Measurements from ENCODE around the gene UBAC2.

UBAC2 gene

DNA sequence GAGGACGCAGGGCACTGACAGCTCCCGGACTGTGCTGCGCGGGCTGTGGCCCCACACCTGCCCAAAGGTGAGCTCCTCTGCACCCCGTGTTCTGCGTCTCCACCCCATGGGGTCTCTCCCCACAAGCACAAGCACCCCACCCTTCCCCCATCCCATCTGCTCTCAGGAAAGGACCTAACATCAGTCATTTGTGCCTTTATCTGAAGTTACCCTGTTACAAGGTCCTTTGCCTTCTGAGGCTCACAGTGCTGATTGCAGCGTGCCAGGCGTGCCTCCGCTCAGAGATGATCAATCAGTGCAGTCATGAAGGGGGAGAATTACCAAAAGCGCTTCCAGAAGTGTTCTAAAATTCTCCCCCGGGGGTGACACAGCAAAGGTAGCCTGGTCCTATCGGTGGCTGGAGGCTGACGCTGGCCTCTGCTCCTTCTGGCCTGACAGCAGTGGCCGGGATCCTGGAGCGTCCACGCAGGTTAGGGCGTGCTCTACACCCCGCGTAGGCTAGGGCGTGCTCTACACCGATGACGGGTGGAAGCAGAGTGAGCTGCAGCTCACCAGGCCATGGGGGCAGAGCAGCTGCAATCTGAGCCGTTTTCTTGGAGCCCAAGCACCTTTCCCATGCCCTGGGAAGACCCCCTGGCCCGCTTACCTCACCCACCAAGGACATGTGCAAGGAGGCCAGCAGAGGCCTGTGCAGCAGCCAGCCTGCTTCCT, 215.9 kb downstream of the UBAC2 start:
- H3K4me3 ChIP-seq (replicated peaks; ENCODE audit: low read depth, low read length) = no peak overlapping the region
- DNase-seq (ENCODE audit: low read depth) = no peak
- TF ChIP-seq, protein P1, sequence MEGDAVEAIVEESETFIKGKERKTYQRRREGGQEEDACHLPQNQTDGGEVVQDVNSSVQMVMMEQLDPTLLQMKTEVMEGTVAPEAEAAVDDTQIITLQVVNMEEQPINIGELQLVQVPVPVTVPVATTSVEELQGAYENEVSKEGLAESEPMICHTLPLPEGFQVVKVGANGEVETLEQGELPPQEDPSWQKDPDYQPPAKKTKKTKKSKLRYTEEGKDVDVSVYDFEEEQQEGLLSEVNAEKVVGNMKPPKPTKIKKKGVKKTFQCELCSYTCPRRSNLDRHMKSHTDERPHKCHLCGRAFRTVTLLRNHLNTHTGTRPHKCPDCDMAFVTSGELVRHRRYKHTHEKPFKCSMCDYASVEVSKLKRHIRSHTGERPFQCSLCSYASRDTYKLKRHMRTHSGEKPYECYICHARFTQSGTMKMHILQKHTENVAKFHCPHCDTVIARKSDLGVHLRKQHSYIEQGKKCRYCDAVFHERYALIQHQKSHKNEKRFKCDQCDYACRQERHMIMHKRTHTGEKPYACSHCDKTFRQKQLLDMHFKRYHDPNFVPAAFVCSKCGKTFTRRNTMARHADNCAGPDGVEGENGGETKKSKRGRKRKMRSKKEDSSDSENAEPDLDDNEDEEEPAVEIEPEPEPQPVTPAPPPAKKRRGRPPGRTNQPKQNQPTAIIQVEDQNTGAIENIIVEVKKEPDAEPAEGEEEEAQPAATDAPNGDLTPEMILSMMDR (IDR thresholded peaks at IDR 0.05; ENCODE audit: low read length, missing control alignments) = no peak

DNA sequence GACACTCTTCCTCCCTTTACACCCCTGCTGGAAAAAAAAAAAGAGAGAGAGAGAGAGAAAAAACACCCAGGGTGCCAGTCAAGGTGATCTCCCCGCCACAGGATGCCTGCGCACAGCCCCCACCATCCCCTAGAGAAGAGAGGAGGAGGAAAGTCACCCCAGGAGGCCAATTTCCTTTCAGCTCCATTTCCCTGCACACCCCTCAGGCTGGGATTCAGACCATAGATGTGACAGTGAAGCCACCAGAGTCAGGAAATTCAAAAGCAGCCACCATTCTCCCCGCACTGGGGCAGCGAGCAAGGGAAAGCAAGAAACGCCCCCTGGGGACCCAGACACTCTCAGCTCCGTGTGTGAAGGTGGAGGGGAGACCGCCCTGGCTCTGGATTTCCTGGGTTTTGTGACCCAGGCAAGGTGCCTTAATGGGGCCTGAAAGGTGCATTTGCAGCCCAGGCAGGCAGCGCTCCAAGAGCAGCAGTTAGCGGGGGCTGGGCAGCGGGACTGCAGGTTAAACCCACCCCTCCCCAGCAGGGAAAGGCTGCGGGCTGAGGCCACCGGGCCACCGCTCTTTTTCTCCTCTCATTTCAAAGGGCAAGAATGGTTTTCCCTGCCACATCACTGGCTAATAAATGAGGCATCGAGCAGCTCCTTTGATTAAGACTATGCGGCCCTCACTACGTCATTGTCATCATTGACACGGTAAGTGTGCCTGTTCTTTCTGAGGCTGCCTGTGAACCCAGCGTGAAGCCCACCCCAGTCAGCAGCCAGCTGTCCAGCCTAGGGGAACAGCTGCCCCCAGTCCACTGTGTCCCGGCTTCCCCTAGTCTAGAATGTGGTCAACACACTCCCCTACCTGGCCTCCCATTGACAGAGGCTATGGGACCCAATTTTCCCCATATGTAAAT, 216.8 kb downstream of the UBAC2 start:
- H3K4me3 ChIP-seq (replicated peaks; ENCODE audit: low read depth, low read length) = no peak overlapping the region
- DNase-seq (ENCODE audit: low read depth) = no peak
- TF ChIP-seq, protein P1 (IDR thresholded peaks at IDR 0.05; ENCODE audit: low read length, missing control alignments) = no peak

DNA sequence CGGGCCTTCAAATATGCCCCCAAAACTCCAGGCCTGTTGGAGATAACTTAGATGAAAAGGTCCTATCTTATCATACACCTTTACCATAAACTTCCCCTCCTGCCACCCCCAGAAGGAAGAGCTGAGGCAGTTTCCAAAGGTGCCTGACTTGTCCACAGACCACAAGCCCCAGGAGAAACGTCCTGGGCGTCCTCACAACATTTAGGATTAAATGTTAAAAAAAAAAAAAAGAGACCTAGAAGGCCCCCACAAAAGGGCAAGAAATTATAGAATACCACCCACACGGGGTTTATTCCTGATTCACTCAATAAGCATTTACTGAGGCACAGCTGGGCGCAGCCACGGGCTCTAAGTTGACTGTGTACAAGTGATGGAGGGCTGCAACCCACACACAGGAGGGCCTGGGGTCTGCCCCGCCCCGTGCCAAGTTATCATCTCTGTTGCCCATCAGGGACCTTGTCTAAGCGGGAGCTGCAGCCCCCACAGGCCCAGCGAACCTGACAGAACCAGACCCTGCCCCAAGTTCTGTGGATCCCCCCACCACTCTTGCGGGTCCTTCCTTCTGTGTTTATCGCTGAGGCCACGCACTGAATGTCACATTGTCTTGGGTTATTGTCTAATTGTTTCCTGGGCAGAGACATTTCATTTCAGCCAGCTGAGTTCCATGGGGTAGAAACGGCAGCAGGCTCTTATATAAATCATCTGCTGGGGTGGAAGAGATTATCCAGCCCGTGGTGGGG, 217.6 kb downstream of the UBAC2 start:
- H3K4me3 ChIP-seq (replicated peaks; ENCODE audit: low read depth, low read length) = no peak overlapping the region
- TF ChIP-seq, protein P1 (IDR thresholded peaks at IDR 0.05; ENCODE audit: low read length, missing control alignments) = no peak
- DNase-seq (ENCODE audit: low read depth) = no peak

DNA sequence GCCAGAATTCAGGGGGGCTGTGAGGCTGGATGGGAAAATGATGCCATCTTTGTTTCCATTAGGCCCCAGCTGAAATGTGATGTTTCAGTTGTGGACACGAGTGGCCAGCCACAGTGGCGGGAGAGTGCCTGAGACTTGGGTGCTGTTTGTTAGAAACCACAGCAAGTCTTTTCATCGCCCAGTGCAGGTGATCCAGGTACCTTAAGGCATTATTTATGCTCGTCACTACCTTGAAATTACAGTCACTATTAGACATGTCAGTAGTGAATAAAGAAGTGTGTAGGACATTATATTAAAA, 218.1 kb downstream of the UBAC2 start:
- DNase-seq (ENCODE audit: low read depth) = no peak
- H3K4me3 ChIP-seq (replicated peaks; ENCODE audit: low read depth, low read length) = no peak overlapping the region
- TF ChIP-seq, protein P1 (IDR thresholded peaks at IDR 0.05; ENCODE audit: low read length, missing control alignments) = no peak

DNA sequence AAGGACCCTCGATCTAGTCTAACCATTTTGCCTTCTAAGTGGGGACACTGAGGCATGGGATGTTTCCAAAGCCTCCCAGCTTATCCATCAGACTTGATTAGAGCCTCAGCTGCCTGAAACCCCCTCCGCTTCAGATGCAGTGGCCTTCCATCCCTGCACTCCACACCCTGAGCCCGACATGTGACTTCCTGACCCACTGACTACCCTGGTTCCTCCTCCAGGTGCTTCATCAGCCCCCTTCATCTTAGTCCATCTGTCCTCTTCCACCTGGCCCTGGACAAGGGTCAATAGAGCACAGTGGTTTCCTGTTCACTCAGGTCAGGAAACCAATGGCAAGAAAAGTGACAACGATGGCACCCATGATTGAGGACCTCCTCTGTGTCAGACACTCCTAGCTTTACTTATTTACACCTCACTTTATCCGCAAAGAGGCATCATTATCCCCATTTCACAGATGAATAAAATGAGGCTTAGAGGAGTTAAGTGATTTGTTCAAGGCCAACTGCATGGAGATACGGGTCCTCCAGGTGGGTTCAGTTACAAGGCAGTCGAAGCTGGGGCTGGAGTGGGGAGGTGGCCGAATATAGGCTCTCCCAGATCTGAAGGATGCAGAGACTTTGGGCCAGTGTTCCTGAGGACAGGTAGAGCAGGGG, 219.1 kb downstream of the UBAC2 start:
- TF ChIP-seq, protein P1 (IDR thresholded peaks at IDR 0.05; ENCODE audit: low read length, missing control alignments) = no peak
- H3K4me3 ChIP-seq (replicated peaks; ENCODE audit: low read depth, low read length) = no peak overlapping the region
- no peak for DNase-seq (ENCODE audit: low read depth)

DNA sequence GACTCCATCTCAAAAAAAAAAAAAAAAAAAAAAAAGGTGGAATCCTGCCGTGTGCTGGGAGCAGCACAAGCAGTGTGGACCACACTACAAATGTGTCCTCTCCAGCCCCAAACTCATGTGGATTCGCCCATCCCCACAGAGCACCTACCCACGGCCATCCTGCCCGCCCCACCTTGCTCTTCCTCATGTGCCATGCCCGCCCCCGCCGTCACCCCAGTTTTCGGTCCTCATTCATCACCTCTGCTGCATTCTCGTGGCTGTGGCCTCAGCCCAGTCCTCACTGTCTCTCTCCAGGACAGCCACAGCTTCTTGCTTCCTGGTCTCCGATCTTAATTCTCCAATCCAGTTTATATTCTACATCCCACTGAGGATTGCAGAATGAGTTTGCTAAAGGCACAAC, 220.6 kb downstream of the UBAC2 start:
- DNase-seq (ENCODE audit: low read depth) = no peak
- TF ChIP-seq, protein P1 (IDR thresholded peaks at IDR 0.05; ENCODE audit: low read length, missing control alignments) = no peak
- H3K4me3 ChIP-seq (replicated peaks; ENCODE audit: low read depth, low read length) = no peak overlapping the region
